GM19035 (cell line): ENCODE measurements around the gene TBC1D5.
"Not testable (repeated sequence)": the region's sequence is repeated elsewhere in the genome, so short reads cannot be mapped to it uniquely, and the experiment has no call there.

Experiments
- ATAC-seq: cut with Tn5 transposase; IDR thresholded peaks from one replicate; pipeline ENCODE4 v1.9.1; 2021; ENCODE audit not compliant: unreplicated experiment

The TBC1D5 gene

GRCh38 chr3:17717411-17717810 is 25.0 kb downstream of the TBC1D5 start:
- no peak for ATAC-seq

- ATAC-seq = no peak
Measured at GRCh38 chr3:17714473-17714872, 28.0 kb downstream of the TBC1D5 start.

GRCh38 chr3:17709236-17709810 is 33.1 kb downstream of the TBC1D5 start:
- ATAC-seq = no peak

GRCh38 chr3:17707813-17708543 is 34.5 kb downstream of the TBC1D5 start:
- no peak for ATAC-seq

- ATAC-seq = not testable (repeated sequence)
Measured at GRCh38 chr3:17705991-17706390, 36.4 kb downstream of the TBC1D5 start.

- not testable (repeated sequence) for ATAC-seq
Measured at GRCh38 chr3:17699815-17700214, 42.6 kb downstream of the TBC1D5 start.

- not testable (repeated sequence) for ATAC-seq
Measured at GRCh38 chr3:17695665-17696064, 46.8 kb downstream of the TBC1D5 start.

- not testable (repeated sequence) for ATAC-seq
Measured at GRCh38 chr3:17693670-17693999, 48.8 kb downstream of the TBC1D5 start.

- ATAC-seq = not testable (repeated sequence)
Measured at GRCh38 chr3:17692846-17693669, 49.4 kb downstream of the TBC1D5 start.

- ATAC-seq = no peak
Measured at GRCh38 chr3:17687566-17687965, 54.9 kb downstream of the TBC1D5 start.

GRCh38 chr3:17686613-17687012 is 55.8 kb downstream of the TBC1D5 start:
- ATAC-seq = no peak

GRCh38 chr3:17683542-17684207 is 58.8 kb downstream of the TBC1D5 start:
- no peak for ATAC-seq

GRCh38 chr3:17680530-17680929 is 61.9 kb downstream of the TBC1D5 start:
- no peak for ATAC-seq

- ATAC-seq = no peak
Measured at GRCh38 chr3:17678116-17678741, 64.2 kb downstream of the TBC1D5 start.

GRCh38 chr3:17674082-17674686 is 68.2 kb downstream of the TBC1D5 start:
- no peak for ATAC-seq

- no peak for ATAC-seq
Measured at GRCh38 chr3:17672506-17672905, 69.9 kb downstream of the TBC1D5 start.

- no peak for ATAC-seq
Measured at GRCh38 chr3:17670749-17671148, 71.7 kb downstream of the TBC1D5 start.

- ATAC-seq = no peak
Measured at GRCh38 chr3:17664923-17665322, 77.5 kb downstream of the TBC1D5 start.

GRCh38 chr3:17656264-17656663 is 86.2 kb downstream of the TBC1D5 start:
- ATAC-seq = no peak

GRCh38 chr3:17655743-17656142 is 86.7 kb downstream of the TBC1D5 start:
- peak; percentile 63 for ATAC-seq

- not testable (repeated sequence) for ATAC-seq
Measured at GRCh38 chr3:17649748-17650147, 92.7 kb downstream of the TBC1D5 start.
